Amniotic stem cell (primary cell): ENCODE data around the gene SLC8A1.
A peak's percentile ranks its signal among the peaks of the same experiment; 100 is the strongest.

Experiments used
- DNase-seq: peaks from one replicate; lab custom pipeline; 2025; lab: John Stamatoyannopoulos, UW

SLC8A1 gene

DNA sequence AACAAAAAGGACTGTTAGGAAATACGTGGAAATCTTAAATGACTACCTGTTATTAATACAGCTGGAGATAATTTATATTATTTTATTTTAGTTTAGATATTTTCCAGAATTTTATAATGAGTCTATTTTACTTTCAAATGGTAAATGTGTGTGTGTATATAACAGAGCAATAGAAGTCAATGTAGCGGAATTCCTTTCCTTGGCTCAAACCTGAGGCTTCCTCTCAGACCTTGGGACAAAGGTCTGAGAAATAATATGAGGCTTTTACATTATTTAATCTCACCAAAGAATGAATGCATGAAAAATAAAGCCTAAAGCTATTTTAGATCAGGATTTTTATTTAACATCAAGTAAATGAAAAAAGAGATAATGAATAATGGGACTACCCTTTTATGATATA, 65.7 kb downstream of the SLC8A1 start:
- DNase-seq: no peak

DNA sequence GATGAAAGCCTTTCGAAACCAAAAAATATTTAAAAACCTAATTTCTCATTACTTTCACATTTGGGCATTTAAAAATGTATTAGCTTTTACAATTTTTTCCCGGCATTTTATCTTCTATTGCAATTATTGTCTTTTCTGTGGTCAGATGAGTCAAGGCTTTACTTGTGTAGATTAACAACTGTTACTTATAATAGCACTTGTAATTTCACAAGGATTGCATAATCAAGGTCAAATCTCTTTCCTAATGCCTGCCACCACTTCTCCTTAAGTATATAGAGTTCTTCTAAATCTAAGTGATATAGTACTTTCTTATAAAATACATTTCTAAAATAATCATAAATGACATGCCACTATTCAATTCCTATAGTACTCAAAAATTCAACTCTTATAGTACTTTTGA, 67.2 kb downstream of the SLC8A1 start:
- peak; percentile 25 for DNase-seq

DNA sequence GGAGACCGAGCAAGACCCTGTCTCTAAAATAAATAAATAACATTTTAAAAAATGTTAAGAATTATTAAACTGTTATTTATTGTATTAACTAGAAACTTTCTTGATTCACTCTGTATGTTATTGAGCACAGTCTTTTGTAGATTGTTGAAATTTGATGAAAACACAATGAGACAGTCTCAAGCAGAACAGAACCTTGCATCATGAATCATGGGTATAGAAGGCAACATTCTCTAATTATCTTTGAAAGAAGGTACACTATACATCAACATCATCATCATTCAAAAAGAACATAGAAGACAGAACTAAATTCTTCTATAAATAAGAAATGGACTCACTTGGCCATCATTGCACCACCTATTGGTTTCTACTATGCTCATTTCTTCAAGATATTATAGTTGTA, 67.7 kb downstream of the SLC8A1 start:
- no peak for DNase-seq

DNA sequence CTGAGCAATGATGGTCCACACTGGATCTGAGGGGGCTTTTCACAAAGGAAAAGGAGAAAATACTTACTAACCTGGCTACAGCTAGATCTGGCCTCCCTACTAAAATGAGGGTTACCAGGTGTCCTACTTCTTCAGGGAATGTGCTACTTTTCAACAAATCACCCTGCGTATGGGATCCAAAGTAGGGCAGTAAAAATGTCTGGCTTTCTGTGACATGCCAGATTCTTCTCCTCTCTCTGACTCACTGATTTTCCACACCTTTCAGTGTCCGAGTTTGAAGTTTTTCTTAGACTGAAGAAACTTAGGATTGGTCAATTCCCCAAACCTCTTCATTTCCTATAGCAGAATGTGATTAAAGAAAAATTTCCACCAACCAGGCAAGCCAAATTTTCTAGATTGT, 71.2 kb downstream of the SLC8A1 start:
- no peak for DNase-seq

DNA sequence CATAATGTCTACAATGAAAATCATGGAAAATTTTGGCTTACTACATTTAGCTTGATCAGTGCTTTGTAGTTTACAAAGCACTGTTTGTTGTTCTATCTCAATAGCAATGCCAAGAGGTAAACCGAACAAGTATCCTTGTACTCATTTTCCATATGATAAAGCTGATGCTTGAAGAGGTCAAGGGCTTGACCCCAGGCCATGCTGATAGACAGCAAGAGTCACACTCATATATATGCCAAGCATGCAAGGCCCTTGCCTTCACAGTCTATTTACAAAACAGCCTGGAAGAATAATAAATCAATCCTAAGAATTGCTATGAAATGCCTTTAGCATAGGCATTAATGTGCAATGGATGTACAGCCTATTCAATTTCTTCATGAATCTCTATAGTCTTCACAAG, 71.8 kb downstream of the SLC8A1 start:
- DNase-seq: no peak

DNA sequence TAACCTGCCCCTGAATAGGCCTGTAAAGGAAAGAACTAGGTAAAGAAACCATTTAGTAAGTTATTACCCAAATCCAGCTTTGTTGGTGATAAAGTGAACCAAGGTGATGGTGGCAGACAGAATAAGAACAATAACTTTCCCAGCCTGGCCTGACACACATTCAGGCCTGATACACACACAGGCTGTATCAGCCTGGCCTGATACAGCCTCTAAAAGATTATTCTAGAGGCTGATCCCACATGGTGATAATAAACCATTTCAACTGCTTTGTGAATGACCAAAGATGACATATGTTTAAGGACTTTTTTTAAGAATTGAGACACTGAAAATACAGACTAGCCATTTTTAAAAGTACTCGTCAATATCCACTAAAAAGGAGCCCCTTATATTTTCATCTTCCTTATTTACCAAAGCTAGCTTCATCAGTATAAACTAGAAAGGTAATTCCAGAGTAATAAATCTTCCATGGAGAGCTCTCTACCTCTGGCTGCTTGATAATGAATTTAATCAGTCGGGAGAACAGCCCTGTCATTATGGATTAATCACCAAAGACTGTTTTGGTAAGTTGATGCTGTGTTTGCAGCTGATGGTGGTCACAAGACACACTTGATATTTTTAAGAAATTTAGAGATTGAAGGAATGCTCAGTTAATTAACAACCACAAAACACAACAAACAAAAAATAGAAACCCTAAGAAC, 77.2 kb downstream of the SLC8A1 start:
- DNase-seq: no peak

DNA sequence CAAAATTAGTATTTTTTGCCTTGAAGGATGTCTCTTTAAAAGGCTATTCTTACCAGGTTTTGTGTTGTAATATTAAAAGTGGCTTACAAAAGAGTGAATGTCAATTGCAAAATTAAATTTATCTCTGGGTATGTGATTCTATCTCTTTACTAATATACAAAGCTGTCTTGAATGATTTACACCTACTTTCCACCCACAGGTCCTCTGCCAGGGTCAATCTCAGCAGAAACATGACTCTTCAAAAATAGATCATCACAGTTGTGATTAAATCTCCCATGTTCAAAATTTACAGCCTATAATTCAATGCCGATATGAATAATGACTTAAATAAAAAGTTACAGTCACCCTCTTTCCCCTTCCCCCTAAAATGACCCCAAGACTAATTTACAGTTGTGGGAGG, 78.8 kb downstream of the SLC8A1 start:
- DNase-seq: no peak

DNA sequence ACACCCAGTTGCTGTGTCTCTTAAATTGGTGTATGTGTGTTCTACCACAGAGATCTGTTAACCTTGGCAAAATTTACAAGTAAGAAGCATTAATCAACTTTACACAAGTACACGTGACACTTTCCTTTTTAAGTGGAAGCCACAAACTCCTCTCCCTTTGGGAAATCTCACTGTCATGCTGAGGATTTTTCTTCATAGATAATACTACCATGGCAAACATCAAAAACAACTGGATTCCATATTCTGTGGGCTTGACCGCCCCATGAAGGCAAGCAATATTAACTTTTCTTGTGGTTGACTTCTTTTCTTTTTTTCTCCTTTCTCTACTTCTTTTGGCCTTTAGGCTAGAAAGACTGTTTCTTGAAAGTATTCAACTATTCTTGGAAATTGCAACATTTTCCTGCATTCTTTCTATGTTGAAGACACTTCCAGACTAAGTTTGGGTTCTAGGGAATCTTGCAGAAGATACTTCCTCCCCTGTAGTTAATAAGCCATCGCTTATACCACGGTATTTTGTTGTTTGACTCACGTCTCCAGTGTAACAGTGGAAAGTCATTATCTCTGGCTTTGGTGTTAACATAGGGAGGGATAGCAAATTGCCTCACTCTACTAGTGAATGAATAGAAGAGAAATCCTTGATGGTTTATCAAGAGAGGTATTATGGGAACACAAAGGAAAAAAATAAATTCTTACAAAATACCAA, 79.5 kb downstream of the SLC8A1 start:
- DNase-seq: no peak

DNA sequence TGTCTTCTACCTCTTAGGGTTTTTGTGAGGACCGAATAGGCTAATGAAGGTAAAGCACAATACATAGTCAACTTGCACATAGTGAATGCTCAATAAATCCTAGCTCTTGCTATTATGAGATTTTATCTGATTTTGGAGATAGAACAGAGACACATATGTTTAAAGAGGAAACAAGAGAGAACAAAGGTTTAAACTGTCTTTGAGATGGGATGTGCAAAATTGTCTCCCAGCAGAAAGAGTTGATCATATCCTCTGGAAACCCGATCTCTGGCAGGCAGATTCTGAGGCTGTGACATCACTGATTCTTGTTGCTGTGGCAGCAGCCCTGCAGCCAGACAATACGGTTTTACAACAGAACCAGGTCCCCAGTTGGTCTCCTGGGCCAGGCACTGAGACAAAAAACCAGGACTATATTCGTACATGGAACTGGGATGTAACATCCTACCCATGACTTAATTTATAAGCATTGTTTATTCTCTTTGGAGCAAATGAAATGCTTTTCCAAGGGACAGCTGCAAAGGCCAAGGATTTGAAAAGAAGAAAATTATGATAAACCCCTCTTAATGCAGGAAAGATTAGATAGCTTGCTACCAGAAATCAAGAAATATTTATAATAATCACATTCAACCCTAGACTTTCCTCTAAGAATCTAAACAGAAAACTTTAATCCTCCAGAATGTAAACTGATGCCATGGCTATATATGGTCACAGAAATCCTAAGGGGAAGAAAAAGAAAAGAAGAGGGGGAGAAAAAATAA, 80.2 kb downstream of the SLC8A1 start:
- peak; percentile 61 for DNase-seq

DNA sequence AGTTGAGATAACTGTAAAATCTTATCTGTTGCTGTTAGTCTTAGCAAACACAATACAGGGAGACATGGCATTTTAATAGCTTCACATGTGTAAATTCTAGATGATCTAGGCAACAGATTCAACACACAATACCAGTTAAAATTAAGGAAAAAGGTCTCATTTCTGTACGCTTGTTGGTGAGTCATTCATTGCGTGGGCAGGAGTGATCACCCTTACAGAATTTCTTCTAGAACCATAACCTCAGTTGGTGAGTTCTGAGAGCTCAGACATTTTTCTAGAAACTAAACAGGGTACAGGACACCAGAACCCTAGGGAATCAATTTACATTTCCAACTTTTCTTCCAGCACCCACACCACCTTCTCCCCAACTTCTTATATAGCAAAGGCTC, 81.9 kb downstream of the SLC8A1 start:
- DNase-seq: no peak

DNA sequence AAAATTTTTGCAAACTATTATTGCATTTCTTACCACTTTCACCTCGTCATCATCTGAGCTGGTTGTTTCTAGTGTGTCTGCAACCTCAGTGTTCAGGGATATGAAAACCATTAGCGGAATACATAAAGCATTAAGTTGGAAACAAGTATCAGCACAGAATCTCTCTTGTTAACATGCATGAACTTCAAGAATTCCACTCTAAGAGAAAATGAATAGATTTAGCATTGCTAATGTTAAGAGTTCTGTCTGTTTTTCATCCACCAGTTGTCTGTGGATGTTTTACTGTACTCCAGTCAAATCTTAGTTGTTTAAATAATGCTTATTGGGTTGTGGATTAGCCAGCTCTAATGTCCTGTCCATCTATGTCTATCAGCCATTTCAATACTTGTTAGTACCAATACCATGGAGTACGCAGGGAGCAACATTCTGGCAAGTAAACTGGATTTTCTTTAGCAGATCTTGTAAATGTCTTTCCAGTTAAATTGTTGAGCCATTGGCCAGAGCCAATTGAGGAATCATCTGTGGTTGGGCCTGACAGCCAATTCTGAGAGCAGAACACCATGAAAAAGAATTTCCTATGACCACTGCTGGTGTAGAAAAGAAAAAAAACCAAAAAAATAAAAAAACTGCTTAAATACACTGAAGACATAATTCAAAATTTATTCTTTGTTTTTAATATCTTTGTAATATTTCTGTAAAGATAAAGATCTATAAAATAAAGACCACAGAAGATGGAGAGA, 82.5 kb downstream of the SLC8A1 start:
- DNase-seq: no peak

DNA sequence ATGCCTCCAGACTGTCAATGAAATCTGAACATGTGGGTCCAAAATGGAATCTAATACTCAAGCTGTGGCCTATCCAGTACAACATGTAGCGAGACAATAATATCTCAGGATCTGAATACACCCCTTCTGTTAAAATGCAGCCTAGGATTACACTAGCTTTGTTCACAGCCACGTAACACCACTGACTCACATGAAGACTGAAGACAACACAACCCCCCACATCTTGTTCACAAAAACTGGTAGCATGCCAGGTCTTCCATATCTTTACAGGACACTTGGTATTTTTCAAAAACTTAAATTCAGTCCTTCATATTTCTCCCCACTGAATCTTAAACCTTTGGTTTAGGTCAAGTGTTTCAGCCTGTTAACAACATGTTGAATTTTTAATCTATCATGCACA, 84.2 kb downstream of the SLC8A1 start:
- DNase-seq: no peak

DNA sequence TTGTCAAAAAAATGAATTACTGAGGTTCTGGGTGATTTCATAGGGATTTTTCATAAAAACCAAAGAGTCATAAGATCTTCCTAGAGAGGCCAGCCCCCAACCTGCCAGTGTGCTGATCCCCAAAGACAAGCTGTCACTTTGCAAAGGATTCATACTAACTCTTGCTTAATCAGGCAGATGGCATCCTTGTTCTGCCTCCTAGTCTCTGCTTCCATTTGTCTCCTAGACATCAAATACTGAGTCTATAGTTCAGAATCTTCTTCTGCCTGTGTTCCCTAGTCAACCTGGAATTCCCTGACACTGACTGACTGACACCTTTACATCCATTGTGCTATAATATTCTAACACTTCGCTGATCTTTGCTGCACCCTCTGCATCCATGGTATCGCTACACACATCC, 84.9 kb downstream of the SLC8A1 start:
- no peak for DNase-seq

DNA sequence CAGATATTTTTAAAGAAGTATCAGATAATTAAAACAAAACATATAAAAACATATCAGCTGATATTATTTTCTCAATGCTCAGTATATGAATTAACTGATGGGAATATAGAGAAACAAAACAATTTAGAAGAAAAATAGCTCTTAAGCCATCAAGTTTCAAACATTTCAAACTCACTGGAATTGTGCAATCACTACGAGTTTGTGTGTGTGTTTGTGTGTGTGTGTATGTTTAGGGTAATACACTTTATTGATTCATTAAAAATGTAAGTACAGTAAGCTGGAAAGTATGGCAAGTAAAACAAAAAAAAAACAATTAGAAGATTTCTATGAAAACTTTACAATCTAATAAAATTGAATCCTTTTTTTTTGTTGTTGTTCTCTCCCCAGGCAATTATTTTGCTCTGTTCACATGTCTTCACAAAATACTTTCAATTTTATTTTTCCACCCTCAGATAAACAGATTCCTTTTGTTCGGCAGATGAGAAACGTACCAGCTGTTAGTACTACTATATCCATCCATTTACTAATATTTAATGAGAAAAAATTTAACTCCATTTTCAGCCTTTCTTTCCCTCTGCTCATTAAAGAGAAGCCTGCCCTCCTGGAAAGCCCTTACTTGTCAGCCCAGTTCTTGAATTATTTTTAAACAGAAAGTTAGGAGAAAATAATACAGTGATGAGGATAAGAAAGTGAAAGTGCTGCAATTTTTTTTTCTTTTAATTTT, 87.6 kb downstream of the SLC8A1 start:
- no peak for DNase-seq

DNA sequence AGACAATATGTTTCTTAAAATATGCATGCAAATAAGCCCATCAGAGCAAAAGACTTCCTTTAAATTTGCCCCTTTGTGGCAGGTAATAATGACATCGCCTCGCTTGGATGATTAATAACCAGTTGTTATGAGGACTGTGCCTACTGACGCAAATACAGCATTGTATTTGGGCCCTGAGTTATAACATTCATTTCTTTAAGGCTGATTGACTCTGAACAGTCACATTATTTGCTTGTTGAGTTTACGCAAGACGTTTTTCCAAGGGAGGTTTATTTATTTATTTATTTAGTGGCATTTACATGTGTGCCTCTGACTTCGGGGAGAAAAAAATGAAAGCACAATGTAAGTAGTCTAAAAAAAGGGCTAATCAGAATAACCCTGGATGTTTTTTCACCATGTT, 88.3 kb downstream of the SLC8A1 start:
- DNase-seq: no peak

DNA sequence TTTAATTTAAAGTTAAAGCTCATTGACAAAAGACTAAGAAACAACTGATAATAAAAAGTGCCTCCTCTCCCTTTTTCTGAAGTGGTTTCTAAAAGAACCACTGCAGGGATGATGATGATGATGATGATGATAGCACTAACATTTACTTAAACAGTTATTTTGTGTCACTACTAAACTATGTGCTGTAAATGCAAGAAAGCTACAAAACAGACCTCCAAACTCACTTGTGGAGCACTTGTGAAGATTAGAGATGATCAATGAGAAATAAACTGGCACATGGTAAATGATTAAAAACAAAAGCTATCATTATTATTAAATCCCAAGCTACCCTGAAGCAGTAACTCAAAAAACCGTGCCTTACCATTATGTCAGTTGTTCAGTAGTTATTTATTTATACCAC, 88.7 kb downstream of the SLC8A1 start:
- DNase-seq: no peak

DNA sequence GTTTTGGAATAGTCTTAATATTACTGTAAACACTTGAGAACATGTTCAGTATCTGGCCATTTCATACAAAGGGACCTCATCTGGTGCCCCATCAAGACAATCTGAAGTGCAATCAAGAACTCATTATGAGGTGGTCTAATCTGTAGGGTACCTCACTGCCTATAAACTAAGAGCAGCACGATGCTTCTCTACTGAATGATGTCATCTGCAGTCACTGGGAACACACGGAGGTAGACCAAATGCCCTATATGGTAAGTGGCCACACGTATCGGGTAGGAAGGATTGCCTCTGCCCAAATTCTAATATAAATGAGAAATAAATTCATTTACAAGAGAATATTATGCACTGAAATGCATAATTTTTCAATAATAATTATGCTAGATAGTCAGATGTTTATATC, 90.4 kb downstream of the SLC8A1 start:
- DNase-seq: no peak

DNA sequence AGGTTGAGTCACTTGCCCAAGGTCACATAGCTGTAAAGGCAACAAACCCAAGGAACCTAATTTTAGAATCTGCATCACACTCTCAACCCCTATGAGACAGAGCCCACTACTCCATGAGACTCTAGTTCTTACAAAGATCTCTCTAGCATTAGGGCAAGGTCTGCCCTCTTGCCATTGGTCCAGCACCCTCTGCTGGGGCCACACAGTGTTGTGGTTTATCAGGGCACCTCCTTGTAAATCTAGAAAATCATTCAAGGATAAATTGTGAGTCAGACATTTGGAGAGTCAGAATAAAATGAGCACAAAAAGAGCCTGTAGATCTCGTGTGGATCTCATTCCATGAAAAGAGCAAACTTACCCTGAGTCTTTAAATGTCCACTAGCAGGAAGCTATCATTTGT, 91.2 kb downstream of the SLC8A1 start:
- DNase-seq: no peak

DNA sequence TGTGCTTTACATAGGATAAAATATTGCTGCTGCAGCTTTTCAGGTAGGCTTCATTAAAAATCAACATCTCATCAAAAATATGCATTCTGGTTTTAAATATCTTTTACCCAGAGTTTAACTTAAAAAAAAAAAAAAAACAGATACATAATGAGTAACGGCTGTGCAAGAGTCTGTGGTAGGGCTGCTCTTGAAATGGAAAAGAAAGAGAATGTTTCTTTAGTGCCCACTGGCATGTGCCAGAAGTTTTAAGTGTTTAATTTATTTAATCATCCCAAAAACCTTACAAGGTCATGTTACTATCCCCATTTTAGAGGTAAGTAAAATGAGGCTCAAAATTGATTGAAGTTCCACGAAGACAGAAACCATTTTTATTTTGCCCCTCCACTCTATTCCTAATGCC, 92.1 kb downstream of the SLC8A1 start:
- DNase-seq: no peak

DNA sequence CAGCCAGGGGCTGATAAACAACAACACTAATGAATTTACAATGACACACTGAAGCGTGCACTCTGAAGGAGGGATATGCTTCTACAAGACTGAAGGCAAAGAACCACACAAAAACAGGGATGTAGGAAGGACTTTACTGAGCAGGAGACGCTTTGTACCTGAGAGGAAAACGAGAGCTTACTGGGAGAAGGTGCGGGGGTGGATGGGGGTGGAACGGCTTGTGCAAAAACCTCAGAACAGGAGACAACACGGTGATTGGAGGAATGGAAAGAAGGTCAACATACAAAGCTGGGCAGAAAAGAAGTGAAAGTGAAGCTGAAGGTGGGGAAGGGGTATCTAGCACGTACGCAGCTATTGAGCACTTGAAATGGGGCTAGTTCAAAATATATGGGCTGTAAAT, 93.1 kb downstream of the SLC8A1 start:
- DNase-seq: no peak

DNA sequence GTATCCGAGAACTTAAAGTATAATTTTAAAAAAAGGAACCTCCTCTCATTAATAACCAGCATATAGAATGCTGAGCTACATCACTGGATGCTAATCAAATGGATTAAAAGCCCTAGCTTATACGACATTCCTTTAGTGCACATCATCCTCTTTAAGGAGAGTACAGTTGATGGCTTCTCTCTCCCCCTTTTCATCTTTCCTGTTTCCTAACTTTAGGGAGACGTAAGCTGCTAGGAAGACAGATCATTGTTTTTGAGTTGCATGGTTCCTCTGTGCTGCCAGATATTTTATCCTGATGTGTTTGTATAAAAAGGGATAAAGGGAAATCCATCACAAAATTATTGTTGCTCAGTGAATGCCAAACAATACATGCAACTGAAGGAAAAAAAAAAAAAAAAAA, 94.2 kb downstream of the SLC8A1 start:
- DNase-seq: no peak

DNA sequence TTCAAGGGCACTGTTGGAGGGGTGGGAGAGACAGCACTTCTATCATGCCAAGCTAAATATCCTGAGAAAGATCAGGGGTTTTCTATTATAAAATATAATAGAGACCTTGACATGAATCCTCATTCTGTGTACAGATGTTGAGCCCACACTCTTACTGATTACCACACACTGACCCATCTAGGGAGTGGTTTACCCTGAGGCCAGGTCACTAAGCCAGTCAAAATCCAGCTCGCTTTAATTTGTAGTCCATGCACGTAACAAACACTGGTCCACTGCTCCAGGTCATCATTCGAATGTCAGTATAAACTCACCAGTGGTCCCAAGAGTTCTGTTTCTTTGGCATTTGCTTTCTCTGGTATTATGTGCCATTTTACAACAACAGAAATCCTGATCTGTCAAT, 96.4 kb downstream of the SLC8A1 start:
- DNase-seq: no peak
